Lung (tissue), 12 donors: ENCODE results near the gene LINS1. TPM values are rescaled to one million over a fixed set of nuclear protein-coding genes. Genes with fewer than 3 reads are reported as not detected.

ENCODE experiments used
- ATAC-seq: fragments of 200-7000 bp; cut with Tn5 transposase; one replicate; pipeline ENCODE4 v1.9.1; 2020; ENCODE audit warnings: moderate number of reproducible peaks; ENCODE audit not compliant: insufficient read depth, low FRiP score
- DNase-seq, 3 donors: peaks; one replicate each; pipeline ENCODE4 v3.0.0-alpha.2; 2013 to 2017
- H3K27ac ChIP-seq, 2 donors: one replicate each; pipeline ENCODE4 v1.5.1; 2013; ENCODE audit warnings: mild to moderate bottlenecking in 2 of 2, moderate library complexity in 2 of 2, control low read depth in 1 of 2, inconsistent platforms in 1 of 2, low read depth in 1 of 2, low read length in 1 of 2
- H3K27me3 ChIP-seq, 3 donors: one replicate each; pipeline ENCODE4 v1.5.1; 2013; ENCODE audit warnings: low read length in 2 of 3; ENCODE audit not compliant: control insufficient read depth in 3 of 3, insufficient read depth in 3 of 3
- H3K36me3 ChIP-seq, 4 donors: one replicate each; pipeline ENCODE4 v1.5.1; 2013; ENCODE audit warnings: low read length in 4 of 4, mild to moderate bottlenecking in 1 of 4, moderate library complexity in 1 of 4; ENCODE audit not compliant: control insufficient read depth in 4 of 4, insufficient read depth in 4 of 4
- H3K4me1 ChIP-seq, 5 donors: one replicate each; pipeline ENCODE4 v1.5.1; 2013; ENCODE audit warnings: low read length in 5 of 5, mild to moderate bottlenecking in 2 of 5, moderate library complexity in 1 of 5; ENCODE audit not compliant: control insufficient read depth in 5 of 5, insufficient read depth in 5 of 5
- H3K4me3 ChIP-seq: one replicate; pipeline ENCODE4 v1.5.1; 2013; ENCODE audit warnings: mild to moderate bottlenecking, control low read depth, moderate library complexity
- H3K9ac ChIP-seq, 2 donors: one replicate each; pipeline ENCODE4 v1.5.1; 2013; ENCODE audit warnings: low read length in 2 of 2, control low read depth in 1 of 2; ENCODE audit not compliant: insufficient read depth in 1 of 2
- H3K9me3 ChIP-seq, 4 donors: one replicate each; pipeline ENCODE4 v1.5.1; 2013; ENCODE audit warnings: low read length in 3 of 4, mild to moderate bottlenecking in 1 of 4, moderate library complexity in 1 of 4; ENCODE audit not compliant: control insufficient read depth in 4 of 4, insufficient read depth in 3 of 4
- CTCF ChIP-seq: IDR thresholded peaks from 2 replicates; pipeline ENCODE4 v1.5.1; 2012; ENCODE audit warnings: mild to moderate bottlenecking; ENCODE audit errors: control extremely low read depth, extremely low read depth
- WGBS, 2 donors: extraction: QIAGEN DNeasy Blood & Tissue Kit; methylation state at CpG; one replicate each; pipeline ENCODE4 v1.1.7; 2013; 5-methylcytosine and 5-hydroxymethylcytosine counted together
- polyA plus RNA-seq, 2 donors: library from polyadenylated mRNA; stranded (reverse); fragments of 200-250 nt; gene quantifications; one replicate each; pipeline ENCODE4 v1.2.1, GENCODE V29; 2013
- total RNA-seq, 2 donors: library from RNA; depleted of rRNA in 1 of 2; stranded (reverse); fragments of >200 nt in 1 of 2; gene quantifications; one replicate each; pipeline ENCODE4 v1.2.1, GENCODE V29; 2014 to 2021
- donor health status: control.
- donor health status: control.
- donor health status: Bipolar disorder and iron deficiency.
- donor health status: healthy.
- donor health status: DM: yes; HTN: yes; CAD: no.

LINS1 gene
- total and polyA plus RNA-seq, 4 donors = 8.0 to 24.1 (median 11.9) TPM

GRCh38 chr15:100573526-100573925, 28.5 kb downstream of the LINS1 start:
- peaks cover 4 to 11% (median 8%) of the 10 kb centered on the region in 4 donors for H3K36me3 ChIP-seq
- peaks cover 0 to 19% (median 7%) of the 10 kb centered on the region in 5 donors for H3K4me1 ChIP-seq
- H3K4me3 ChIP-seq = no peak overlapping the region
- no peaks in the 10 kb centered on the region for H3K27me3 ChIP-seq
- no peak for DNase-seq
- no peak for TF ChIP-seq CTCF
- no peaks in the 10 kb centered on the region for H3K9me3 ChIP-seq
- H3K9ac ChIP-seq = no peak overlapping the region
- WGBS, 2 donors = 90 to 94% methylated on average over 4 of the region's 4 CpGs
- H3K27ac ChIP-seq = no peak overlapping the region
- no peak for ATAC-seq

GRCh38 chr15:100572362-100572983, 29.5 kb downstream of the LINS1 start:
- no peak for ATAC-seq
- Histone ChIP-seq H3K27ac (no peak overlapping the region), H3K9ac (no peak overlapping the region), H3K9me3 (no peaks in the 10 kb centered on the region), H3K4me1 (peaks cover 0 to 19% (median 7%) of the 10 kb centered on the region in 5 donors), H3K27me3 (no peaks in the 10 kb centered on the region), H3K4me3 (no peak overlapping the region), H3K36me3 (peaks cover 4 to 15% (median 10%) of the 10 kb centered on the region in 4 donors)
- DNase-seq = peak in 2 of 3 donors; percentile 67 to 71
- TF ChIP-seq CTCF = no peak
- 65 to 71% methylated on average over 4 of the region's 4 CpGs for WGBS, 2 donors

DNA sequence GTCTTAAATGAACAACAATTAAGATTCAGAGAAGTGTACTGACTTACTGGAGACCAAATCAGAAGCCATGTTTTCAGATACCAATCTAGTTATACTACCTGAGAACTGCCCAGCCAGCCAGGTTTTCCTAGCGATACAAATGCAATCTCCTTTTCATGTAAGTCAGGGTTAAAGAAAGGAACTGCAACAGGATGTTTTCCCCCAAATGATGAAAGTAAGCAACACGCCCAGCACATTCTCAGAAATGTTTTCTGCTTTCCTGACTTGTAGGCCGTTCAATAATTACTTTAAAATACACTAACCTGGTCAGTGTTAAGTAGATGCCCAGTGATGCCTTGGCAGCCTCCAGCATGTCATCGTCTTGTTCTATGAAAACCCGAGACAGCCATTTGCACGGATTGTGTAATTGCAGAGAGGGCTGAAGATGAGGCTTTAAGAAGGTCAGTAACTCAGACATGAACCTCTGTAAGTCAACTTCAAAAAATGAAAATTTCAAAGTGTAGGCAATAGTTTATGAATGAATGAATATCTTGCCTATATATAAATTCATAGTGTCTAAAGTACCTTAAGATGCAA, 30.3 kb downstream of the LINS1 start:
- H3K27me3 ChIP-seq = no peaks in the 10 kb centered on the region
- H3K9me3 ChIP-seq = no peaks in the 10 kb centered on the region
- 74 to 81% methylated on average over 6 of the region's 6 CpGs for WGBS, 2 donors
- no peak overlapping the region for H3K4me3 ChIP-seq
- peaks cover 0 to 19% (median 7%) of the 10 kb centered on the region in 5 donors for H3K4me1 ChIP-seq
- peaks cover 4 to 16% (median 10%) of the 10 kb centered on the region in 4 donors for H3K36me3 ChIP-seq
- ATAC-seq (no peak), DNase-seq (peak in 1 of 3 donors; percentile 14)
- TF ChIP-seq CTCF = no peak
- H3K27ac ChIP-seq = no peak overlapping the region
- no peak overlapping the region for H3K9ac ChIP-seq
